ENCODE data around the gene OR2S2.
"Not testable (repeated sequence)": the region's sequence is repeated elsewhere in the genome, so short reads cannot be mapped to it uniquely, and the experiment has no call there.

Gene OR2S2

GRCh38 chr9:35994959-35995358, 37.0 kb upstream of the OR2S2 start:
- no peak for TF ChIP-seq CTCF (IDR thresholded peaks at IDR 0.05; ENCODE audit: low read depth, low read length)

DNA sequence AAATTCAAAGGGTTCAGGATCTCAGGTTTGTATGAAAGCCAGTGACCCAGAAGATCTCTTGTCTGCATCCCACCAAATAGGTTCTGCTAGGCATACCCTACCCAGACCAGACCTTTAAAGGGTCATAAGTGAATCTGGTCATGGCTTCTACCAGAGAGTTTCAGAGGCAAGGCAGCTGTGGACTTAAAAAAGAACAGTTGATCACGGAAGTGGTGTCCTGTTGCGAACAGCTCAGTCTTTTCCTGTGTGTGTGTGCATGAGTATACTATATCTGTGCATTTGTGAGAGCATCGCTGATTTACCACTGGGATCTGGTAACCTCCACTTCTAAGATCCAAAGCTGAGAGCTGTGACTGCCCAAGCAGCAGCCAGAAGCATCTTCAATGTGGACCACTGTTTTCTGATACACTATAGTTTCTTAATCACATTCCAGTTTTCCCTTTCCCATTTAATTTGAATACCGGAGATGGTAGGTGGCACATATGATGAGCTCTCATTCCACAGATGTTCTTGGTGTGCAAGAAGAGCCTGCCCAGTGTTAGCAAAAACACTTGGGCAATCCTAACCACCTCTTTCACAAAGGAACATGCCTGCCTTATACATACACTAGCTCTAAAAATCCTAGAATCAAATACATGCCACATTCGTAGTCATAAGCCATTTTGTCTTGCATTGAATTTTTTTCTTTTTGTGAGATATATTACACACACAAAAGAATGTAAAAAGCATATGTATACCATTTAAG, 36.2 kb upstream of the OR2S2 start:
- no peak overlapping the region for H3K4me3 ChIP-seq (ENCODE audit: low read depth, low read length)
- TF ChIP-seq CTCF (IDR thresholded peaks at IDR 0.05; ENCODE audit: low read depth, low read length), result no peak

More at GRCh38 chr9:35994959-35995358, 37.0 kb upstream of the OR2S2 start:
- no peak overlapping the region for H3K4me3 ChIP-seq (ENCODE audit: low read depth, low read length)

DNA sequence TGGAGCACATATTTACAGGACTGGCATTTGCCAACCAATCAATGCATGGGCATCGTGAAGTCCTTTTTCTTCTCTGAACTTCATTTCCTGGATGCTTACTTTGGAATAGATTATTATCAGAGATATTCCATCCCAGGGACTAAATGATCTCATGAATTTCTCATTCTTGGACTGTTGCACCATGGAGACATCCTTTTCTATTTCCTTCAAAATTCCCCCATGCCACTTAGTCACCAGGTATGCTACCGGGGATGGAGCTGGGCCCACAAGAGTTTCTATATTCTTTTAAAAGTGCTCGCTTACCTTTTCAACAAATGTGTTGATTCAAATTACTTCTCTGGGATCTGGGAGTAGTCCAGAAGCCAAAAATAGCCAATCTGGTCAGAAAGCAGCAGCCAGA, 35.2 kb upstream of the OR2S2 start:
- H3K4me3 ChIP-seq (ENCODE audit: low read depth, low read length), result not testable (repeated sequence)

GRCh38 chr9:35990155-35990554, 32.2 kb upstream of the OR2S2 start:
- TF ChIP-seq CTCF (IDR thresholded peaks at IDR 0.05; ENCODE audit: low read depth, low read length), result no peak

DNA sequence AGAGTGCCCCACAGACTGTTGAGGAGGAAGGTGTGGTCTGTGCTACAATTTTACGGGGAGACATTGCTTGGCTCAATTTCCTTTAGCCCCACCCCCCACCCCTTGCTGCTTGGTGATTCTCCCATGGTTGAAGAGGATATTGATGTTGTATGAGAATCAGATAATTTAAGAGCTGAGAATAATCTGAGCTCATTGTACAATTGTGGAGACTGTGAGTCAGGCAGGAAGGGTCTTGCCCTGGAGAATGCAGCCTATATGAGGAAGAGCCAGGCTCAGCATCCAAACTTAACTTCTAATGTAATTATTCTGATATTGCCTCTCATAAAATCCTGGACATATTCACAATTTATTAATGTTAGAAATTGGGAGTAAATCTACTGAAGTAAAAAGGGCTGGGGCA, 26.1 kb upstream of the OR2S2 start:
- no peak overlapping the region for H3K4me3 ChIP-seq (ENCODE audit: low read depth, low read length)
- TF ChIP-seq CTCF (IDR thresholded peaks at IDR 0.05; ENCODE audit: low read depth, low read length), result no peak

More at GRCh38 chr9:35990155-35990554, 32.2 kb upstream of the OR2S2 start:
- H3K4me3 ChIP-seq (ENCODE audit: low read depth, low read length), result no peak overlapping the region

GRCh38 chr9:35981699-35982098, 23.7 kb upstream of the OR2S2 start:
- no peak for TF ChIP-seq CTCF (IDR thresholded peaks at IDR 0.05; ENCODE audit: low read depth, low read length)
- no peak overlapping the region for H3K4me3 ChIP-seq (ENCODE audit: low read depth, low read length)

GRCh38 chr9:35980289-35981011, 22.5 kb upstream of the OR2S2 start:
- TF ChIP-seq CTCF (IDR thresholded peaks at IDR 0.05; ENCODE audit: low read depth, low read length), result no peak
- no peak overlapping the region for H3K4me3 ChIP-seq (ENCODE audit: low read depth, low read length)

Data from WI38 (cell line).